ENCODE data around the gene E2F6.

Gene E2F6

DNA sequence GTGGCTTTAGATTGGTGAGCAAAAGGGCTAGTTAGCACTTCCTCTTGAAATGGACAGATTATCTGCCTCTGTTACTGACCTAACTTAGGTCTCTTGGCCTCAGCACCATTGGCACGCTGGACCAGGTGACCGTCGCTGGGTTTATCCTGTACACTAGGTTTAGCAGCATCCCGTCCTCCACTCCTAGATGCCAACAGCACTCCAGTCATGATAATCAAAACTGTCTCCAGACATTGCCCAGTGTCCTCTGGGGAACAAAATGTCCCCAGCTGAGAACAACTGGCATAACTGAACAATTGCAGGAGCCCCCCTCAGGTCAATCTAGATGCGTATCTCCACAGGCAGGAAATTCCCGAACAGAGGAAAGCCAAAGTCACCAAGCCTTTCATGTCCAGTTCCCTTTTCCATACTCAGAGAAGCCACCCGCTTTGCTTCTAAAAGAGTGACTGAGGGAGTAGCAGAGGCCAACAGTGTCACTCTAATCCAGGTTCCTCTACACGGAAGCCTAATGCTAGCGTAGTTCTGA, 27.3 kb downstream of the E2F6 start:
- POLR2A ChIA-PET = no interaction called here
- TF ChIP-seq ZNF302 (tag by site-specific recombination; IDR thresholded peaks at IDR 0.05; ENCODE audit: low read depth) (no peak), KLF1 (tag by site-specific recombination; IDR thresholded peaks at IDR 0.05) (no peak), SETDB1 (IDR thresholded peaks at IDR 0.05; ENCODE audit: insufficient read length, low read length) (peak; percentile 55), SP3 (tag by site-specific recombination; IDR thresholded peaks at IDR 0.05) (no peak), IKZF3 (tag by site-specific recombination; IDR thresholded peaks at IDR 0.05) (no peak), ZNF16 (tag by site-specific recombination; IDR thresholded peaks at IDR 0.05; ENCODE audit: low read depth) (no peak)
- TF ChIP-seq, protein P1, sequence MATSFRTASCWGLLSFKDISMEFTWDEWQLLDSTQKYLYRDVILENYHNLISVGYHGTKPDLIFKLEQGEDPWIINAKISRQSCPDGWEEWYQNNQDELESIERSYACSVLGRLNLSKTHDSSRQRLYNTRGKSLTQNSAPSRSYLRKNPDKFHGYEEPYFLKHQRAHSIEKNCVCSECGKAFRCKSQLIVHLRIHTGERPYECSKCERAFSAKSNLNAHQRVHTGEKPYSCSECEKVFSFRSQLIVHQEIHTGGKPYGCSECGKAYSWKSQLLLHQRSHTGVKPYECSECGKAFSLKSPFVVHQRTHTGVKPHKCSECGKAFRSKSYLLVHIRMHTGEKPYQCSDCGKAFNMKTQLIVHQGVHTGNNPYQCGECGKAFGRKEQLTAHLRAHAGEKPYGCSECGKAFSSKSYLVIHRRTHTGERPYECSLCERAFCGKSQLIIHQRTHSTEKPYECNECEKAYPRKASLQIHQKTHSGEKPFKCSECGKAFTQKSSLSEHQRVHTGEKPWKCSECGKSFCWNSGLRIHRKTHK (tag by site-specific recombination; IDR thresholded peaks at IDR 0.05) = 0 out of 2 replicates have a peak, but pooled peaks have one; percentile 10
- no peak overlapping the region for H3K4me3 ChIP-seq (ENCODE audit: low read depth, low read length)
- peaks cover 14 to 42% of the 10 kb centered on the region in 2 experiments; a peak in 2 of 3 replicates for H3K36me3 ChIP-seq (ENCODE audit: control insufficient read depth in 2 of 2, insufficient read depth in 1 of 2, low read length in 2 of 2)
- no peak overlapping the region for H3K27ac ChIP-seq (ENCODE audit: extremely low read depth, low read depth, low read length)
- no peaks in the 10 kb centered on the region for H3K4me1 ChIP-seq (ENCODE audit: control insufficient read depth, insufficient read depth, low read length)
- CTCF ChIA-PET = interaction anchor here (0.7 to 2.3 kb wide), 3 partner anchors 9 to 306 kb away, joined by 3 to 8 read pairs (median 3); a partner anchor contains a TSS
- H3K9me3 ChIP-seq (ENCODE audit: control insufficient read depth, insufficient read depth, low read depth, low read length) = no peaks in the 10 kb centered on the region

GRCh38 chr2:11437602-11438001, 28.4 kb downstream of the E2F6 start:
- no peak overlapping the region for H3K4me3 ChIP-seq (ENCODE audit: low read depth, low read length)
- no peak overlapping the region for H3K27ac ChIP-seq (ENCODE audit: extremely low read depth, low read depth, low read length)
- ChIA-PET CTCF (interaction anchor here (1.0 to 2.3 kb wide), 2 partner anchors 10 to 305 kb away, joined by 3 to 8 read pairs; a partner anchor contains a TSS), POLR2A (no interaction called here)
- H3K9me3 ChIP-seq (ENCODE audit: control insufficient read depth, insufficient read depth, low read depth, low read length) = no peaks in the 10 kb centered on the region
- TF ChIP-seq KLF10 (tag by site-specific recombination; IDR thresholded peaks at IDR 0.05) (no peak), FEZF1 (tag by site-specific recombination; IDR thresholded peaks at IDR 0.05) (no peak)
- TF ChIP-seq, protein P2, sequence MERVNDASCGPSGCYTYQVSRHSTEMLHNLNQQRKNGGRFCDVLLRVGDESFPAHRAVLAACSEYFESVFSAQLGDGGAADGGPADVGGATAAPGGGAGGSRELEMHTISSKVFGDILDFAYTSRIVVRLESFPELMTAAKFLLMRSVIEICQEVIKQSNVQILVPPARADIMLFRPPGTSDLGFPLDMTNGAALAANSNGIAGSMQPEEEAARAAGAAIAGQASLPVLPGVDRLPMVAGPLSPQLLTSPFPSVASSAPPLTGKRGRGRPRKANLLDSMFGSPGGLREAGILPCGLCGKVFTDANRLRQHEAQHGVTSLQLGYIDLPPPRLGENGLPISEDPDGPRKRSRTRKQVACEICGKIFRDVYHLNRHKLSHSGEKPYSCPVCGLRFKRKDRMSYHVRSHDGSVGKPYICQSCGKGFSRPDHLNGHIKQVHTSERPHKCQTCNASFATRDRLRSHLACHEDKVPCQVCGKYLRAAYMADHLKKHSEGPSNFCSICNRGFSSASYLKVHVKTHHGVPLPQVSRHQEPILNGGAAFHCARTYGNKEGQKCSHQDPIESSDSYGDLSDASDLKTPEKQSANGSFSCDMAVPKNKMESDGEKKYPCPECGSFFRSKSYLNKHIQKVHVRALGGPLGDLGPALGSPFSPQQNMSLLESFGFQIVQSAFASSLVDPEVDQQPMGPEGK (tag by site-specific recombination; IDR thresholded peaks at IDR 0.05) = no peak
- H3K36me3 ChIP-seq (ENCODE audit: control insufficient read depth in 2 of 2, insufficient read depth in 1 of 2, low read length in 2 of 2) = peaks cover 11 to 38% of the 10 kb centered on the region in 2 experiments; a peak in 2 of 3 replicates
- no peaks in the 10 kb centered on the region for H3K4me1 ChIP-seq (ENCODE audit: control insufficient read depth, insufficient read depth, low read length)

DNA sequence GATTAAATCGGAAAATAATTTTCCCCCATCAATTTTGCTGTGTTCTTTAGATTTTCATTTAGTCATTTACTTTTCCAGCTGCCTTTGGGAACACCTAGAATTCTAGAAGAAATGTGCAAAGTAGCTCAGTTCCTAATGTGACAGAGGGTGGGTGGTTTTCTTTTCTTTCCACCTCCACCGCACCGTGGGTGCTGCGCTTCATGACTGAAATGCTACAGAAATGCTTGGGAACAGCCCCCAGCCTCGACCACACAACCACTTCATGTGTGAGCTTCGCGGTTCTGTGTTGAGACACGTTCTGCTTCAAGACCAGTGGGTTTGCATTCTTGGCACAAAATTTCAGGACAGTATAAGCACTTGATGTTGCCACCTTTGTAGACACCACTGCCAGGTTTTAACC, 30.9 kb downstream of the E2F6 start:
- Histone ChIP-seq H3K4me3 (ENCODE audit: low read depth, low read length) (no peak overlapping the region), H3K9me3 (ENCODE audit: control insufficient read depth, insufficient read depth, low read depth, low read length) (no peaks in the 10 kb centered on the region), H3K36me3 (ENCODE audit: control insufficient read depth in 2 of 2, insufficient read depth in 1 of 2, low read length in 2 of 2) (peaks cover 0 to 18% of the 10 kb centered on the region in 2 experiments; a peak in 1 of 3 replicates), H3K27ac (ENCODE audit: extremely low read depth, low read depth, low read length) (no peak overlapping the region), H3K4me1 (ENCODE audit: control insufficient read depth, insufficient read depth, low read length) (no peaks in the 10 kb centered on the region)
- TF ChIP-seq ZFHX2 (tag by site-specific recombination; conservative IDR thresholded peaks at IDR 0.05) = 0 out of 2 replicates have a peak, but pooled peaks have one; percentile 10
- TF ChIP-seq ZNF292 (tag by site-specific recombination; IDR thresholded peaks at IDR 0.05; ENCODE audit: borderline replicate concordance, low read depth) = no peak
- ChIA-PET POLR2A (interaction anchor here (0.6 kb wide), 1 partner anchor 29 kb away, joined by 4 read pairs; no protein-coding TSS in a partner anchor), CTCF (interaction anchor here (1.3 to 1.8 kb wide), 3 partner anchors 12 to 303 kb away, joined by 4 read pairs; no protein-coding TSS in a partner anchor)

DNA sequence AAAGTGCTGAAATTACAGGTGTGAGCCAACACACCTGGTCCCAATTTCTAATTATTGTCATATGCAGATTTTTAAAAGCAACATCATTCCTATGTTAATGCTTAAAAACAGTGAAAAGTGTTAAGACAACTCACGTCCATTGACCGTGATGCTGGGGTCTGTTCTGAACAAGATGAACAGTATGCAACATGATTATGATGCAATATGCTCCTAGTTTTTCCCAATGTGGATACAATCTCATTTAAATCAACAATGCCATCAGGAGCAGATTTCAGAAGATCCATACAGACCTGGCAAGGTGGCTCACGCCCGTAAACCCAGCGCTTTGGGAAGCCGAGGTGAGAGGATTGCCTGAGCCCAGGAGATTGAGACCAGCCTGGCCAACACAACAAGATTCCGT, 31.5 kb downstream of the E2F6 start:
- no peaks in the 10 kb centered on the region for H3K4me1 ChIP-seq (ENCODE audit: control insufficient read depth, insufficient read depth, low read length)
- no peak for TF ChIP-seq KLF17 (tag by site-specific recombination; IDR thresholded peaks at IDR 0.05)
- no peak for TF ChIP-seq KLF1 (tag by site-specific recombination; IDR thresholded peaks at IDR 0.05)
- CTCF ChIA-PET = interaction anchor here (1.0 to 1.8 kb wide), 3 partner anchors 12 to 302 kb away, joined by 4 to 6 read pairs (median 4); a partner anchor contains a TSS
- H3K4me3 ChIP-seq (ENCODE audit: low read depth, low read length) = no peak overlapping the region
- H3K36me3 ChIP-seq (ENCODE audit: control insufficient read depth in 2 of 2, insufficient read depth in 1 of 2, low read length in 2 of 2) = peaks cover 0 to 13% of the 10 kb centered on the region in 2 experiments; a peak in 1 of 3 replicates
- H3K27ac ChIP-seq (ENCODE audit: extremely low read depth, low read depth, low read length) = no peak overlapping the region
- POLR2A ChIA-PET = no interaction called here
- no peaks in the 10 kb centered on the region for H3K9me3 ChIP-seq (ENCODE audit: control insufficient read depth, insufficient read depth, low read depth, low read length)

All from HEK293 (cell line).